GM19372 (cell line): ENCODE data around the gene OR6A2.

Source experiments
- ATAC-seq: cut with Tn5 transposase; IDR thresholded peaks from one replicate; pipeline ENCODE4 v1.9.1; 2021; ENCODE audit warnings: mild to moderate bottlenecking, low read depth, moderate library complexity; ENCODE audit not compliant: unreplicated experiment

The OR6A2 gene

DNA sequence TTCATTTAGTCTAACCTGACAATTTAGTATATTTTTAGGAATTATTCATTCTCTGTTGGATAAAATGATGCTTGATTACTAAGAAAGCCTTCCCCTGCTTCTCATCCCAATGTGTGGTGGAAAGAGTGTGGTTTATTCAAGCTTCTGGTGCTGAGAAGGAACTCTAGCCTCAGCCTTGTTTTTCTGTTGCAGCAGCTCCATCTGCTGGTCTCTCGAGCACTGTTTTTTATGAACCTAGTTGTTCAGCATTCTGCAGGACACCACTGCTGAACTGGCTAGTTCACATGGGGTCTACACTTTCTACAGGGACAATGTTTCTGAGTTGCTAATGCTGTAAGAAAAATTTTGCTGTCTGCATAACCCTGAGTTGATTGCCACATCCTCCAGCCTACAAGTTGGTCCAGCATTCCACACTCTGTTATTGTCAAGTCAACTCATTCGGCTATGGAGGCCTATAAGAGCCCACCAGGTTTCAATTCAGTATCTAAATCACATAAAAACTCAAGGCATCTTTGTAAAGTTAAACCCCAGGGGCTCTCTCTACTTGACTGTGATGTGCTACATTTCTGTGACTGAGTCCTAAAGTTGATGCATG, 42.0 kb downstream of the OR6A2 start:
- peak; percentile 86 for ATAC-seq

DNA sequence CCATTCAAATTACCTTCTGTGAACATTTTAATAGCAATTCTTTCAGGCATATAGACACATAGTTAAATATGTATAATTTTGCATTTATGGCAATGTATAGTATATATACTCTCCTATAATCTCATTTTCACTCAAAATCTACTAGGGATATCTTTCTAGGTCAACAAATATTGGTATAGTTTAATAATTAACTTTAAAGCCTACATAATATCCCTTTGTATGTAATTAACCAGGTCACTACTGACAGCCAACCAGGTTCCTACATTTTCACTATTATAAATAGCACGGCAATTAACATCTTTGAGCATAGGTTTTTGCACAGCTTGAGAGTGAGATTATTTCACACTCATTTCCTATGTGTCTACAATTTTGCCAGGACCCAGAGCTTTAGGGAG, 43.5 kb downstream of the OR6A2 start:
- no peak for ATAC-seq

DNA sequence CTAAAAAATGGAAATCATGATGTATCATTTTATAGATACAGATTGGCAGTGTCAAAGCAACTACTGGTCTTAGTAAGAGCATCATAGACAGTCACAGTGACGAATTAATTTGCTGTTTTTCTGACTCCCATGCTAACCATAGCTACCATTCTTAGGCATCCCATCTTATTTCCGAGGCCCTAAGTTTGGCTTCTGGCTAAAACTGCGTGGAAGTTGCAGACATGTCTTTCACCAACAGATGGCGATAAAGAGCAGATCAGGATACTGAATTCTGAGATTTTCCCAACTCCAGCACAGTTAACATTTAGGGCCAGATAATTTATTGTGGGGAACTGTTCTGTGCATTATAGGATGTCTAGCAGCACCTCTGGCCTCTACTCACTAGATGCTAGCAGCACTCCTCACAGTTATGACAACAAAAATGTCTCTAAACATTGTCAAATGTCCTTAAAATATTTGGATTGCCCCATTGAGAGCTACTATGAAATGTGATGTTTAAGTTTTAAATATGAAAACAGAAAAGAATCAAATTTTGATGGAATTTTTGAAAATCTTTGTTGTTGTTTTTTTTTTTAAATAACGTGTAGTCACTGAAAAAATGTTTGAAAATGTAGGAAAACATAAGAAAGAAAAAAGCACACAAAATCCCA, 44.1 kb downstream of the OR6A2 start:
- ATAC-seq = no peak

DNA sequence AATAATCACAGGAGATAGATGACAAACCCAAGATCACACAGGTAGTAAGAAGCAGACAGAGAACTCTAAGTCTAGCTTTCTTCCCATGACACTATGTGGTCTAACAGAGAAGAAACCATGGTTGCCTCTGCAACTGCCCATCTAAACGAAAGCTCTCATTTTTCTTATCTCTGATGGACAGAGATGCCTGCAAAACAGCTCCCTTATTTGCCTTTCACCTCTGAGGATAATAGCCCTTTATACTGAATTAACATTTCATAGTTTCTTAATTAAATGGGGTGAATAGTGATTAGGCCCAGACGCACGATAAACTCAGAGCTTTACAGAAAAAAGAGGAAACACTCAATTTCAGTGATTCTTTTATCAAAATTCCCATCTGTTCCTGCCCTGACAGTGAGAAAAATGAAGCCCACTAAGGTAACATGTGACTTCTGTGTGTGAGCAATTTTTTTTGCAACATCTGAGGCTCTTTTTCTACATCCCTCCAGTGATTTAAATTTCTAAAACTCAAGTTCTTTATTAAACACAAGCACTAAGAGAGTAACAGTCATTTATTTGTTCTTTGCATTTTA, 52.3 kb downstream of the OR6A2 start:
- ATAC-seq = no peak

DNA sequence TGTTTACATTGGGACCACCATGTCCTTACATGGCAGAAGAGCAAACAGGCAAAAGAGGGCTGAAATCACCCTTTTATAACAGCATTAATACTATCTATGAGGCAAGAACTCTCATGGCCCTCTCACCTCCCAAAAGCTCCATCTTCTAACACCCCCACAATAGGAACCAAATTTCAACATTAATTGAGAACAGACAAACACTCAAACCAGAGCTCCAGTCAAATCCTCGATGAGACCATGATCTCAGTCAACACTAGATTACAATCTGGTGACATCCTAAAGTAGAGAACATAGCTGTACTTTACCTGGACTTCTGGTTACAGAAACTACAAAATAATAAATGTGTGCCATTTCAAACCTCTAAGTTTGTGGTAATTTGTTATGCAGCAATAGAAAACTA, 52.9 kb downstream of the OR6A2 start:
- ATAC-seq = no peak

- ATAC-seq = peak; percentile 74
These were observed 53.3 kb downstream of the OR6A2 start for GRCh38 chr11:6746086-6746618.

- ATAC-seq = peak; percentile 55
These were observed 53.9 kb downstream of the OR6A2 start for GRCh38 chr11:6745465-6746015.

DNA sequence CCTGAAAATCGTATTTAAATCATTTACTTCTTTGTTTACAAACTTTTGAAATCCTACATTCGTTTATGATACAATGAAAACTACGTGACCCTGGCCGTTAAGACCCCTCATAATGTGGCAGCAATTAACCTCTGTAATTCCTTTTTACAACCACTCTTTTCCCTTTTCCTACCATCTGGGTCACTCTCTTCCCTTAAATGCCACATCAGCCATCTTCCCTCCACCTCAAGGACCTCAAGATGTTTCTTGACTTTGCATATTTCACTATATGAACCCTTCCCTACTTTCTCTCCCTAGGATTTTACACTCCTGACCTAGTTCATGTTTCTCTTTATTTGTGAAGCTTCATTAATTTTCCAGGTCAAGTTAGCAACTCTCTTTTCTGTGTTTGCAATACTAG, 54.5 kb downstream of the OR6A2 start:
- no peak for ATAC-seq

GRCh38 chr11:6742260-6742659, 57.2 kb downstream of the OR6A2 start:
- ATAC-seq = no peak
